Activated CD8-positive, alpha-beta memory T cell treated with anti-CD3 and anti-CD28 coated beads, Interleukin-2, amount 50 U/mL, for 4 hours (primary cell): ENCODE measurements around the gene UPF1.
A peak's percentile ranks its signal among the peaks of the same experiment; 100 is the strongest.

ENCODE experiments used
- DNase-seq: peaks from one replicate; pipeline ENCODE4 v3.0.0-alpha.2; 2020

The UPF1 gene

DNA sequence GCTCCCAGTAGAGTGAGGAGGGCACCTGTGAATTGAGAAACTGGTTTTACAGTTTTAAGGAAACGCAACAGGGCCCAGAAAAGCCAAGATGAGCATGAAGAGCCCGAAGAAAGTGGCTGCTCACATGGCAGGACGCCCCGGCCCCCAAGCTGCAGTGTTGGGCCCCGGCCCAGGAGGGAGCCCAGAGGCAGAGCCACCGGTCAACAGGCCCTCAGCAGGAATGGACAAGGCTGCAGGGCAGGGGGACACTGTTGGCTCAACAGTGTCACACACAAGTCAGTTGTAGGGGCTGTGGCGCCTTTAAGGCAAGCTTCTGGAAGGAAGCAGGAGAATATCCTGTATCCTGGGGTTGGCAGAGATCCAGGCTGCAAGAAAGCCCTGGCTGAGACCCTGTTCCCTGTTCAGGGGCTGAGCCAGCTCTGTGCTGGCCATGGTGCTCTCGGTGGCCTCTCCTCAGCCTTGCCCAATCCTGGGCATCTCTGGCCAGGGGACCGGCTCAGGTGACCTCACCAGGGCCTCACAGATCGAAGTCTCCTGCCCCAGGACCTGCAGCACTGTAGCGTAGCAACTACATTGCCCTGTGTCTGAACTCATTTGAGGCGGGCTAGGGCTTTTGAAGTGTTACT lies 28.0 kb downstream of the UPF1 start:
- DNase-seq = no peak

DNA sequence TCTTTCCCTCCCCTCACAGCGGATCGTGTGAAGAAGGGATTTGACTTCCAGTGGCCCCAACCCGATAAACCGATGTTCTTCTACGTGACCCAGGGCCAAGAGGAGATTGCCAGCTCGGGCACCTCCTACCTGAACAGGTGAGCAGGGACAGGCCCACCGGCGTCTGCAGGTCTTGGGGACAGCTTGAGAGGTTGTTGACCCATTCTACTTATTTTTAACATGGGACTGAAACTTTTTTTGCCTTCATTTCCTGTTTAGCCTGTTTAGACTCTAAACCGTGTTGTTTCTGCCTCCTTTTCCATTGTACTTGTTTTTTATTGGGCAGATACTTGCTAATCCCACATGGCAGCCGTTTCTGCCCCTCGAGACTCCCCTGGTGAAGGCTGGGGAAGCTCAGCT lies 28.5 kb downstream of the UPF1 start:
- DNase-seq = no peak

DNA sequence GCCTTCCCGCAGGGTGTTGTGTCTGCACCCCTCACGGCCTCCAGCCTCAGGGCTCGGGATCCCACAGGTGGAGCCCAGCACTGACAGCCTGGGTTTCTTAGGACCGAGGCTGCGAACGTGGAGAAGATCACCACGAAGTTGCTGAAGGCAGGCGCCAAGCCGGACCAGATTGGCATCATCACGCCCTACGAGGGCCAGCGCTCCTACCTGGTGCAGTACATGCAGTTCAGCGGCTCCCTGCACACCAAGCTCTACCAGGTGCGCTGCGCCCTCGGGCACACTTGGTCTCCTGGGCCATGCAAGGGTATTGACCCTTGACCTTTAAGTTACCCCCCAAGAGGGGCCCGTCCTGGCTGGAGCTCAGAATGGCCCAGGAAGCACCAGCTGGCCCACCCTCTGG lies 29.0 kb downstream of the UPF1 start:
- no peak for DNase-seq

DNA sequence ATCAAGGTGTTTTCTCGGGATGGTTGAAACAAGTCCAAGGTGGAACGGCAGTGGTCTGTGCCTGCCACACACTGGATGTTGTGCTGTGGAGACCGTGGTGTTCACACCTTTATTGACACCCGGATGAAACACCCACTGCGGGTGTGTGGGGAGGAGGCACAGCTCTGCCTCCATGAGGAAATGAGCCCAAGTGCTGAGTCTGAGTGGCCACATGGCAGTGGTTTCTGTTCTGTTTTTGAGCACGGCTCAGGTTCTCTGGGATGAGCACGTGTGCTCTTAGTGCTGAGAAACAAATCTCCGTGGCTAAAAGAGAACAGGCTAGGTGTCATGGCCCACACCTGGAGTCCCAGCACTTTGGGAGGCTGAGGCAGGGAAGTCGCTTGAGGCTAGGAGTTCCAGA lies 29.5 kb downstream of the UPF1 start:
- no peak for DNase-seq

DNA sequence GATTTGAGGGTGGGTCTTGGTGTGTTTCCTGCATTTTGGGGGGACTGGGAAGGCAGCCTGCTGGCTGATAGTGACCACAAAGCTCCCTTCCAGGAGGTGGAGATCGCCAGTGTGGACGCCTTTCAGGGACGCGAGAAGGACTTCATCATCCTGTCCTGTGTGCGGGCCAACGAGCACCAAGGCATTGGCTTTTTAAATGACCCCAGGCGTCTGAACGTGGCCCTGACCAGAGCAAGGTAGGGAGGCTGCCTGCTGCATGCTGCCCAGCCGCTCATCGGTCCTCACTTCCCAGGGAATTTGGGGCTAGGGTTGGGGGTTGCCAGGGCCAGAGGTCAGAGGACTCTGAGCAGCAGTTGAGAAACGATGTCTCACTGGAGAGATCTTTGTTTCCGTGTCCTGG lies 30.2 kb downstream of the UPF1 start:
- no peak for DNase-seq

DNA sequence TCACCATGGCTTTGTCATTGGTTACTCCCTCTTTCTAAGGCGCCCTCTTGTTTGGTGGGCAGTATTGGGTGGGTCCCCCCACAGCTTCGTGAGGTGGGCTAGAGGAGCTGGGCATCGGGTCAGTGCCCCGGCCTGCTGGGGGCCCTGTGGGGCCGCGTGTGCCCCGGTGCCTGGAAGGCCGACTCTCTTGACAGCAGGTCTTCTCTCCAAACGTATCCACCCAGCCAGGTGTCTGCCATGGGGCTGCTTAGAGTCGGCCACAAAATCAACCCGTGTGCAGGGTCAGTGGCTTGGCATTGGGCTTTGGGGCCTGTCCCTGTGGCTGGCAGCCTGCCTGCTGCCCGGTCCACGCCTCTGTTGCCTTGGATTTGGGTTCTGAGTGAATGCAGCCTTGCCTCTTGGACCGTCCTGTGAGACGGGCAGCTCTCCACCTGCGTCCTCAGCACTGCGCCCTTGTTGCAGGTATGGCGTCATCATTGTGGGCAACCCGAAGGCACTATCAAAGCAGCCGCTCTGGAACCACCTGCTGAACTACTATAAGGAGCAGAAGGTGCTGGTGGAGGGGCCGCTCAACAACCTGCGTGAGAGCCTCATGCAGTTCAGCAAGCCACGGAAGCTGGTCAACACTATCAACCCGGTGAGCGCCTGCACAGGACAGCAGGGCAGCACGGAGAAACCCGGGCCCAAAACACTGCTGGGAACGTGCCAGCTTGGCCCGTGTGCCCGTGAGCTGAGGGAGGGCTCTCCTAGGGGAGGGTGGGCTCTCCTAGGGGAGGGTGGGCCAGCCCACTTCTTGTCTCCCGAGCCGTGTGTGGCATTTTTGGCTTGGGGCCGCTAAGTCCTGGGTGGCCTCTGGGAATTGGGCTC lies 31.4 kb downstream of the UPF1 start:
- no peak for DNase-seq

DNA sequence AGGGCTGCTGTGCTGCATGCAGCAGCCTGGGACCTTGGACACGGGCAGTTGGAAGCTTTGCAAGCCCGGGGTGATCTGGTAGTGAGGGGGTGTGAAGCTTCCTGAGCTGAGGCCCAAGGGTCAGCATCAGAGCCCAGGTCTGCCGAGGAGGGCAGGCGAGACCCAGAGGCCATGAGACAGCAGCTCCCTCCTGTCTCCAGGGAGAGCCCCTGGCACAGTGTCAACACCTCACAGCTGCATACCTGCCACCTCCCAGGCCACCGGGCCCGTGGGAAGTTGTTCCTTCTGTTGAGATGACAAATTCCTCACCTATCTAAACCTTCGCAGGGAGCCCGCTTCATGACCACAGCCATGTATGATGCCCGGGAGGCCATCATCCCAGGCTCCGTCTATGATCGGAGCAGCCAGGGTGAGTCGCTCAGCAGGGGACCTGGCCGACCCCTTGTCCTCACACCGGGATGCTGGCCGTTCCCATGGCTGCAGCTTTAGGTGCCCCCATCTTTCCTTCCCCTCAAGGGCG lies 32.1 kb downstream of the UPF1 start:
- no peak for DNase-seq

DNA sequence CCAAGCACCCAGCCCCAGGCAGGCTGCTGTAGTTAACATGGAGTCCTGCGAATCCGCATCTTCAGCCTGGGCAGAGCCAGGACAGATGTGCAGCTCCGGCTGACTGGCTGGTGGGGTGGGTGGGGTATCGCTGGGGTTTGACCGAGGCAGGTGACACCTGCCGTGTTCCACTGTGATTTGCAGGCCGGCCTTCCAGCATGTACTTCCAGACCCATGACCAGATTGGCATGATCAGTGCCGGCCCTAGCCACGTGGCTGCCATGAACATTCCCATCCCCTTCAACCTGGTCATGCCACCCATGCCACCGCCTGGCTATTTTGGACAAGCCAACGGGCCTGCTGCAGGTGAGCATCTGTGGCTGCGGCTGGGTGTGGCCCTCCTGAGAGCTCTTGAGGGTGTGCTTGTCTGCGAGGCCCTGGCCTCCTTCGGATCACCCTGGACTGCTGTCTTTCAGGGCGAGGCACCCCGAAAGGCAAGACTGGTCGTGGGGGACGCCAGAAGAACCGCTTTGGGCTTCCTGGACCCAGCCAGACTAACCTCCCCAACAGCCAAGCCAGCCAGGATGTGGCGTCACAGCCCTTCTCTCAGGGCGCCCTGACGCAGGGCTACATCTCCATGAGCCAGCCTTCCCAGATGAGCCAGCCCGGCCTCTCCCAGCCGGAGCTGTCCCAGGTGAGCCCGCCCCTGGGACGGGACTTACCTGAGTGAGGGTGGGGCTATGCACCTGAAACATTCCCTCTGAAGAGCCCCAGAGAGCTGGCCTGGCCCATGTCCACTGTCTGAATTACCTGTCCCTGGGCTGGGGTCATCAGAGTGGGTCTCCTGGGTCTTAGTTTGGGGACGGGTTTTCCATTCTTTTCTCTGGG lies 33.6 kb downstream of the UPF1 start:
- no peak for DNase-seq

DNA sequence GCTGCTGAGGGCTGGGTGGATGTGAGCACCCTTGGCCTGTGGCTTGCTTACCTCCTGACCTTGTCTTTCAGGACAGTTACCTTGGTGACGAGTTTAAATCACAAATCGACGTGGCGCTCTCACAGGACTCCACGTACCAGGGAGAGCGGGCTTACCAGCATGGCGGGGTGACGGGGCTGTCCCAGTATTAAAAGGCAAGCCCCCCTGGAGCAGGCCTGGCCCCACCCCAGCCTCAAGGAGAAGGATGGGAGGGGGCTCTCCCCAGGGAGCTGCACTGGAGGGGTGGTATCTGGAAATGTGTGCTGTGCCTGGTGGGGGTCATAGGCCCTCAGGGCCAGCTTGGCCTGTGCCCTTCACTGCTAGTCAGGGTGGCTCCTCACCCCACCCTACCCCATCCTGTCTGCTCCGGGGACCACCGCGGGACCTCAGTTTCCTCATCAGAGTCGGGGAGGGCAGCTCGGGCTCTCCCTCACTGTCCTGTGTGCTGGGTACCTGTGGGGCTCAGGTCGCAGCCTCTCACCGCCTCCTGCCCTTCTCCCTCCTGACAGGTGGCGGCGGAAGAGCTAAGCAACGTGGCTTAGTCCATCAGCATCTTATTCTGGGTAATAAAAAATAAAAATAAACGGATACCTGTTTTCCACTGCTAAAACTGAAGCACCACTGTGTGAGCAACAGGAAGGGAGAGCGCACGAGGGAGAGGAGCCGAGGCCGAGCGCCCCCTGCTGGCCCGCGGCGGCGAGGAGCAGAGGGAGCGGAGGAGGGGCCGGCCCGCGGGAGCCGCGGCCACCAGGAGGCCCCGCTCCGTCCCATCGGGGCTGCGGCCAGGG lies 34.4 kb downstream of the UPF1 start:
- peak; percentile 64 for DNase-seq

DNA sequence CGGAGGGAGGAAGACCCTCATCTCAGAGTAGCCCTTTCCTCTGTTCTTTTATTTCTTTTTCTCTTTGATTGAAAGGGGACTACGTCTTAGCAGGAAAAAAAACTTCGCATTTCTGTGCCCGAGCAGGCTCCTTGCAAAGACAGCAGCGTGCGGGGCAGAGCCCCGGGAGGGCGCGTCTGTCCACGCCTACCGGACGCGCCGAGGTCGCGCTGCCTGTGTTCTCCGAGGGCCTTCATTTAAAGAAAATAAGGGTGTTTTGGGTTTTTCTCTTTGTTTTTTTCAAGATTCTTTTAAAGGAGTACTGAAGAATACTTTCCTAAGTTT lies 35.0 kb downstream of the UPF1 start:
- no peak for DNase-seq

DNA sequence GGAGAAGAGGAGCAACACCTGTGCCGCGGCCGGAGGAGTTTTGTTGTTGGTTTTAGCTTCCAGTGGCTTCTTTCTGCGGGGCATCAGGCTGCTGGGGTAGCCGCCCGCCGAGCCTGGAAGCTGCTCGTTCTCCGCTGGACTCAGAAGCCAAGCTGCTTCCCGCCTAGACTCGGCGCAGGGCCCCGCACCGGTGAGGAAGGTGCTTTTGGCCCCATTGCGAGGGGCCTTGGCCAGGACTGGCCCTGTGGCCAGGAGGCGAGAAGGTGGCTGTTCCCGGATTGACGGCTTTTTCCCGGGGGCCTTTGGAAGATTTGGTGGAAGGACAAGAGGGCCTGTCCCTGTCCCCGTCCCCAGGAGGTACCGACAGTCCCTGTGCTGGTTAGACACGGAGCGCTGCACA lies 35.4 kb downstream of the UPF1 start:
- no peak for DNase-seq

DNA sequence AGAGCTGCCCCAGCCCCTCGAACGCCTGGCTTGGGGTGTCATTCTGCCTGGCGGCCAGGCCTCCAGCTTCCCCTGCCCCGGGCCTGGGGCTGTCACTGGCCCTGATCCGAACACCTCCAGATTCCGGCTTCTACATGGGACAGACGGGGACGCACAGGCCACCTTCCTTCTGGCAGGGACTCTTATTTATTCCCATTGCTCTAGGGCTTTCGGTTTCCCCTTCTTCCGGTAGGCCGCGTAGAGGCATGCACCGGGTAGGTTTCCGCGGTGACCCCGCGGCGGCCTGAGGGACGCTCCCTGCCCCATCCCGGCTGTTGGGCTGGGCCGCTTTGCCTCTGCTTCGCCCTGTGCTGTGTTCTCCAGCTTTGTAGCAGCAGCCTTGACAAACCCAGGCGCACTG lies 36.0 kb downstream of the UPF1 start:
- no peak for DNase-seq

DNA sequence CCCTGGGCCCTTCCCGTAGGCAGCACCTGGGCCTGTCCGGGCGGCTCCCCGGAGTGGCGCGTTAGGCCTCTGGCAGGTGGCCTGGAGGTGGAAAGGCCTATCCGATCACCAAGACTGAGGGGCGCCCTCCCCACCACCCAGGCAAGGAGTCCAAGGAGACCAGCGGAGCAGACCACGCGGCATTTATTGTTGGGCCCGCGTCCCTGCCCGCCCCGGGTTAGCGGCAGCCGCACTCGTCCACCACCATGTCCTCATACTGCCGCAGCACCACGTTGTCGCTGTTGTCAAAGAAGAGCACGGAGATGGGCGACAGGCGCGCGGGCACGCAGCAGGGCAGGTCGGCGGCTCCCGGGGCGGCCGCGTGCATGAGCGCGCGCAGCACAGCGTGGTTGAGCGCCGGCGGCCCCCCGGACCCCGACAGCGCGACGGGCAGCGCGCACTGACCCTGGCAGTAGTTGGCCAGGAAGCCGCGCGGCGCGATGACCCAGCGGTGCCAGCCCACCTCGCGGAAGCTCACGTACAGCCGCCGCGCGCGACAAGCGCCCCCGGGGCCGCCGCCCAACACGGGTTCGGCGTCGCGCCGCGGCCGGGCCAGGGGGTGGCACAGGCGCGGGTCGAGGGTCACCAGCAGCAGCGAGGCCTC lies 36.7 kb downstream of the UPF1 start:
- DNase-seq = no peak

DNA sequence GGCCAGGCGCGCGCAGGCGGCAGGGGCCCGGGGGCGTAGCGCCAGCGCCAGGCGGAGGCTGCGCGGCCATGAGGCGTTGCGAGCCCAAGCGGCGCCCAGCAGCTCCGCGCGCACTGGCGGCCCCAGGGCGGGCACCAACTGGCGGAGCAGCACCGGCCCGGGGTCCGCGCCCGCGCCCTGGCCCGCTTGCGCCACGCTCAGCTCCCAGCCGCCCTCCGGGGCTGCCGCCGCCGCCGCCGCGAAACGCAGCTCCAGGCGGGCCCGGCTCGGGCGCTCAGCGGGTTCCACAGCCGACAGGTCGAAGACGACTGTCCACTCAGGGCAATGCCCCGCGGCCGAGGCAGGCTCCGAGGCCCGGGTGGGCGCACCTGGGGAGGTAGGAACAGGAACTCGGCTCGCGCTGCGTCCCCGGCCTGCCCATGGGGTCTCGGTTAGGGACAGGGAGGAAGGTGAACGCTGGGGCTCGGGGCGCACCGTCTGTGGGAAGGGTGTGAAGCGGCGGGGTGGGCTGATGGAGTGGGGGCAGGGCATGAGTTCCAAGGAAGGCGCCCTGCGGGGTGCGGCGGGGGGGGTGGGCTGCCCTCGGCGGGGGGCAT lies 37.4 kb downstream of the UPF1 start:
- no peak for DNase-seq

DNA sequence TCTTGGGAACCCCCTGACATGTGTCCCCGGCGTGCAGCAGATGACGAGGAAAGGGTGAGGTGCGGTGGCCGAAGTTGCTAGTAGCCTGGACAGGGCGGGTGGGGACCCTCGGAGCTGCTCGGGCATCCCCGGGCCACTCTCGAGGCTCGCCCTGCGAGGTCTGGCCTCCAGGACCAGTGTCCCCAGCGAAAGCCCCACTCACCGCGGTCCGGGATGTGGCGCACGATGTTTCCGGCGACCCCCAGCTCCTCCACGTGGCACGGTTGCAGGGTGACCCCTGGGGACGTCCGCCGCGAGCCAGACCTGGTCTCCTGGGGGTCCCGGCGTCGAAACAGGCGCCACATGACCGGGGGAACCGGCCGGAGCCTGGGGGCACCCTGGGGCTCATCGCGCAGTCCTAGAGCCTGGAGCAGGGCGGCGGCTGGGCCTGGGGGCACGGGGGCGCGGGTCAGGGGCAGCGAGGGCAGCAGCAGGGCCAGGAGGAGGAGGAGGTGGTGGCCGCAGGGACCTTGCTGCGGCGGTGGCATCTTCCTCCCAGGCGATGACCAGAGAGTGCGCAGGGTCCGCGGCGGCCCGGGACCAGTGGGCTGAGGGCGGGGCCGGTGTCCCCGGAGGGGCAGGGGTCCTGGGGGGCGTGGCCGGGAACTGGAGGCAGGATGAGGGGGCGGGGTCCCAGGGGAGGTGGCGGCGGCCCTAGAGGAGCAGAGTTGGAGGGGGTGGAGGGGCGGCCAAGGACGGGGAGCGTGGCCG lies 38.2 kb downstream of the UPF1 start:
- DNase-seq = no peak

DNA sequence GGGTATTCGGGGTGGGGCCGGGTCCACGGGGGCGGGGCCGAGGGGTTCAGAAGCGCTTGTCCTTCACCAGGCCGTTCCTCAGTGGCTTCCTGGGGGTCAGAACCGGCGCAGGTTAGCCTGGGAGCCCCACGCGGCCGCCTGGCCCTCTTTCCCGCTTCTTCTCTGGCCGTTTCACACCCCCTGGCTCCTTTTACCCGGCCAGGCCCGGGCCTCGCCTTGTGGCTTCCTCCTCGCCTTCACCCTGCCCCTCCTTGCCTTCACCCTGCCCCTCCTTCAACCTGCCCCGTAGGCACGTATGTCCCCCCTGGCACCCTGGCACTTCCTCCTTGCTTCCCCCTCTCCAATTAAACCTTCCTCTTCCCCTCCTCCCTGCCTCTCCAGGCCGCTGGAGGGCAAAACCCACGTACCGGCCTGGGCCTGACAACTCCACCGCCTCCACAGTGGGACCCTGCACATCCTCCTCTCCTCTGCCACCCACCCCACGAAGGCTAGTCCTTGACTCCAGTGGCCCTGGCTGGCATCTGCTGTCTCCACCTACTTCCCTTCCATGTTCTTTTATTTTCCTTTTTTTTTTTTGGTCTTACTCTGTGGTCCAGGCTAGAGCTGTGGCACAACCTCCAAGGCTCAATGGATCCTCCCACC lies 38.9 kb downstream of the UPF1 start:
- DNase-seq = no peak

DNA sequence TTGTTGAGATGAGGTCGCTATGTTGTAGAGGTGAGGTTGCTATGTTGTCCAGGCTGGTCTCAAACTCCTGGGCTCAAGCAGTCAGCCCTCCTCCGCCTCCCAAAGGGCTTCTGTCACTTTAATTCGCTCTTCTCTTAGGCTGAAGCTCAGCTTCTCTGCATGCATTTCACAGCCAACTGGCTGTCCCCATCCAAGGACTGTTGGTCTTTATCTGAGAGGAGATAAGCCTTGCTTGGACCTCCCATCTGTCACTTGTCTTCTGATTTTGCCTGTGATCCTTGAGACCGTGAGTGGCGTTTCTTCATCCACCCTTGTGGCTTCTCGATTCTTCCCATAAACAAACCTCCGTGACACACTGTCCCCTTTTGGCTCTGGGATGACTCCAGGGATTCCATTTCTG lies 39.8 kb downstream of the UPF1 start:
- no peak for DNase-seq

DNA sequence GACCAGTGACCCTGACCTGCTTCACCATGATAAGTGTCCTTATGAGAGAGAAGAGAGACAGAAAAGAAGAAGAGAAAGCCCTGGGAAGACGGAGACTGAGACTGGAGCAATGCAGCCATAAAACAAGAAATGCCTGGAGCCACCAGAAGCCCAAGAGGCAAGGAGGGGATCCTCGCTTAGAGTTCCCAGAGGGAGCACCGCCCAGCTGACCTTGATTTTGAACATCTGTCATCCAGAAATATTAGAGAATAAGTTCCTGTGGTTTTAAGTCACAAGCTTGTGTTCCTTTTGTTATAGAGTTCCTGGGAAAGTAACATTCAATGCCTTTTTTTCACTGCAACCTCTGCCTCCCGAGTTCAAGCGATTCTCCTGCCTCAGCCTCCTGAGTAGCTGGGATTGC lies 44.0 kb downstream of the UPF1 start:
- DNase-seq = no peak

DNA sequence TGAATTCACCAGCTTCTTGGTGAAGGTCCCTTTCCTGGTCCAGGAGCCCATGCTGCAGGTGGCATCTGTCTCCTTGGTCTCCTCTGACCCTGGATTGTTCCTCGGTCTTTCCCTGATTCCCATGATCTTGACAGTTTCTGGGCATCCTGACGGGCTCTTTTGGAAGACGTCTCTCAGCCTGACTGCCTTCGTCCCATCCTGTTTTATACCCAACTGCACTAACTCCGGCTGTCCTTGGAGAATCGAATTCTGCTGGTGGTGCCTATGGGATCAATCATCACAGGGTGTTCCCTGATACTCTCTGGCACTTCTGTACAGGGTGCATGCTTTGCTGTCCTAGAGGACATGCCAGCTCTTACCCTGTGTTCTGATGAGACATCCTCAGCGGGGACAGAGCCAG lies 45.1 kb downstream of the UPF1 start:
- no peak for DNase-seq

DNA sequence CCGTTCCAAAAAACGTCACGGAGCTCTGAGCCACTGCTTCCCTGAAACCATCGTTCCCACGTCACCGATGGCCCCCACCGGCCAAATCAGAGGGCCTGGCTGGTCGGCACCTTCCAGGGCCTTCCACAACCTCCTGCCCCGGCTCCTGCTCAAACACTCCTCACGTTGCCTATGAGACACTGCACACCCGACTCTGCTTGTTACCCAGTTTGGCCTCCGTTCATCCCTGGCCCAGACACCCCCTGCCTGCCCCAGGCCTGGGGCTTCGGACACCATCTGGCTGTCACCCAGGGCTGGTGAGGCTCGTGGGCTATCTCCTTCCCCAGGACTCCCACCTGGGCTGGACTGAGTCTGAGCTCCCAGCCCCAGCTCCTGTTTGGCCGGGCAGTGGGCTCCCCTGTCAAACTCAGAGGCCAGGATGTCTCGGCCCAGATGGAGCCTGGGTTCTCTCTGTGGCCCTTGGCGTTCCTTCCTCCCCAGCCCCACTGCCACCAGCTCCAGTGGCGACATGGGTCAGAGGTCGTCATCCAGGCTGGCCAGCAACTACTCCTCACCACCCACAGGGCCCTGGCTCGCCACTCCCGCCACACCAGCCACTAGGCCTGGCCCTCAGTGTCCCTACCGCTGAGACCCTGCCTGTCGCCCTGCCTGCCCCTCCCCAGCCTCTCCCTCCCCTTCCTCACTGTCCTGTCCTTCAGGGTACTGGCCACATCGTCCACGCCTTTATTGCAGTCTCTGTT lies 46.5 kb downstream of the UPF1 start:
- DNase-seq = no peak
